GDM1 (cell line): ENCODE measurements around the gene MOCOS.

Experiments
- DNase-seq: peaks from one replicate; lab custom pipeline; 2025; lab: John Stamatoyannopoulos, UW

The MOCOS gene

DNA sequence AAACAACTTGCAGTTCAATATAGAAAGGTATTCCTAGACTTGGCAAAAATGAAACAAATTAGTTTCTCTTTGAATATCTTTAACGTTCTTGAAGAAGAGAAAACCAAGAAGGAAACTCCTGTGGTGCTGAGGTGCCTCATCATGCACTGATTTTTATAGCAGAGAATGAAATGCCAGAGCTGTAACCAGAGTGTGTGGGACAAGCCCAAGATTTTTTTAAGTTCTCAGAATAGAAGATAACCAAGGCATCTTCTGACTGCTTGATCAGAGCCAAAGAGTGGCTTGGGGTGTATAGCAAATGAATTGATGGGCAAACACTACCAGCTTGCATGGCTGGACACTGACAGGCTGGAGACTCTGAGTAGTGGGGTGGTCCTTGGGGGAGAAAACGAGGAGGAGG, 118.1 kb downstream of the MOCOS start:
- DNase-seq, result no peak

GRCh38 chr18:36307513-36307912, 120.2 kb downstream of the MOCOS start:
- no peak for DNase-seq

GRCh38 chr18:36308711-36309435, 121.6 kb downstream of the MOCOS start:
- no peak for DNase-seq

GRCh38 chr18:36309436-36310391, 122.4 kb downstream of the MOCOS start:
- DNase-seq, result no peak

- no peak for DNase-seq
Observed at GRCh38 chr18:36311026-36311570, 123.8 kb downstream of the MOCOS start.

GRCh38 chr18:36312806-36313395, 125.6 kb downstream of the MOCOS start:
- no peak for DNase-seq

- no peak for DNase-seq
Observed at GRCh38 chr18:36314098-36314497, 126.8 kb downstream of the MOCOS start.

- DNase-seq, result no peak
Observed at GRCh38 chr18:36314754-36315153, 127.5 kb downstream of the MOCOS start.

GRCh38 chr18:36315736-36316135, 128.4 kb downstream of the MOCOS start:
- no peak for DNase-seq

DNA sequence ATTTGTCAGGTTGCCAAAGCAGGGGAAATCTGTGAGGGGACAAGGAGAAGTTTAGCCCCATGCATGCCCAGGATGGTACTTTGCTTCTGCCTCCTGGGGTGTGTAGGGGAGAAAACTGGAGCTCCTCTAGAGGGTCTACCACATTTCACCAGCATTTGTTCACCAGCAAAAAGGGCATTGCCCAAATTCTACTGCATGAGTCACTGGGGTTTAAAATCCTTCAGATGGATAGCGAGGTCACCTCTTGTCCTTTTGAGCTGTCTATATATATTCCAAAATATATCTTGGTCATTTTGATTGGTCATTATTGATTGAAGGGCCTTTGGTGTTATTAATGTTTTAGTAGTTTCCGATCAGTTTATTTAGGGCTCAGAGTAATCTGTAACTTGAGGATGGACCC, 128.9 kb downstream of the MOCOS start:
- no peak for DNase-seq
